MM.1S (cell line): ENCODE data around the gene CARF.

Experiments
- CTCF ChIP-seq: fragments of 300-600 bp; sonication (generic); IDR thresholded peaks from 2 replicates; pipeline ENCODE4 v1.5.1; 2016; ENCODE audit warnings: antibody characterized with exemption, low read length, mixed read lengths
- EZH2 ChIP-seq: fragments of 300-600 bp; sonication (generic); optimal IDR thresholded peaks from 2 replicates; pipeline ENCODE3; 2017; ENCODE audit warnings: low read depth, mild to moderate bottlenecking, antibody characterized with exemption, low read length, mixed read lengths

DNA sequence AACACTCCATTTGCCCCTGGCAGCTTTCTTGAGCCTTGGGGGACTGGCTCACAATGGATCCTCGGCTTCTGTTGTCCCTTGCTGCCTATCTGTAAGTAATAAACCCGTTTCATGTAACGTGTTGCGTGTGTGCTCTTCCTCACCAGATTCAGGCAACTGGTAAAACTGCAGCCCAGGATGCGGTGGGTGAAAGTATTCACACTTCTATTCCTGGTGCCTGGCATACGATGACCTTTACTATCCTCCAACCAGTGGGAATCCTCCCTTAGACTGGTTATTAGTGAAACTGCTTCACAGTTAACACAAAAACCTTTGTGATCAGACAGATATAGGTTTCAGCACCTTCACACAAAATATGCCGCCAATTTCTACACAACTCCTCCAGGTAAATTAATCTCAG is 26.9 kb upstream of the CARF start:
- TF ChIP-seq EZH2: no peak
- no peak for TF ChIP-seq CTCF
